GM19438 (cell line): Measurements from ENCODE around the gene DNTT.
A peak's percentile ranks its signal among the peaks of the same experiment; 100 is the strongest.

Source experiments
- ATAC-seq: cut with Tn5 transposase; IDR thresholded peaks from one replicate; pipeline ENCODE4 v1.9.1; 2021; ENCODE audit warnings: low read depth; ENCODE audit not compliant: unreplicated experiment

Gene DNTT

DNA sequence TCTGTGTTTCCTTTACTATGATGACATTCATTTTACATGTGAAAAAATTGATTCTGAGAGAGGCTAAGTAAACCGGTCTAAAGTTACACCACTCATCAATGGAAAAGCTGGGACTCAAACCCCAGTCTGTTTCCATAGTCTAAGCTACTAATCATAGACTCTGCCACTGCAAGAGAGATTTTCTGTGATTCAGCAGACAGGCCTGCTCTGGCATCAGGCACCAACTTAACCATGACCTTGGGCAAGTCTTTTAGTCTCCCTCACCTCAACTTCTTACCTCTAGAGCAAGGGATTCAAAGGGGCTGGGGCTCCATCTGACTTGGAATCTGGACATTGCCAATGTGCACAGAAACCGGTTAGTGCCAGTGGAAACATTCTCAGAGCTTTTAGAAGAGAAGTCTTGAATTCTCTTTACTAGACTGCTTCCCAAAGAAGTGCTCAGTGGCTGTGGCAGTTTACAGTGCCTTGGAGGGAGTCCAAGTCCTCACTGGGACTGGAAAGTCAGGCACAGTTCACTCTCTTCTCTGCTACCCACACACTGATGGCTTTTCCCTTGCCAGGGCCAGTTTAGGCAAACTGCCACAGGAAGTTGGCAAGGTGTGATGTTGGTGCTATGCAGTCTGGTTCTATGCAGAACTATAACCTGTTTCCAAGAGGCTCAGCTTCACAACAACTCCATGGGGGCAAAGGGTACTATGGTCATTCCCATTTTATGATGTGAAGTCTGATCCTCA lies 28.4 kb upstream of the DNTT start:
- no peak for ATAC-seq

DNA sequence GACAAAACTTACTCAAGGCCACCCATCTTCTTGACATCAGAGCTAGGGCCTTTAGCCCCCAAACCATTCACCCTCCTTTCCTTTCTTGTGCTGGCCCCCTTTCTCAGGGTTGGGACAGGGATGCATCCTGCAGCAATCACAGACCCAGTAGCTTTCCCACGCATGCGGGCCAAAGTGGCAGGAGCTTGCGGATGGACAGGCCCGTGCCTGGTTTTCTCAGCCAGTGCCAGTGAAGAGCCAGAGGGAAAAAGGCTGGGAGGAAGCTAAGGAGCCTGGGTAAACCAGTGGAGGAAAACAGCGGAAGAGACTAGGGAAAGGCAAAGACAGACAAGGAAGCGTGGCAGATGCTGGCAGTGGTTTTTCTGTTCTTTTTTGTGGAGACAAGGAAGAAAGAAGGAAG lies 27.8 kb upstream of the DNTT start:
- ATAC-seq = no peak

DNA sequence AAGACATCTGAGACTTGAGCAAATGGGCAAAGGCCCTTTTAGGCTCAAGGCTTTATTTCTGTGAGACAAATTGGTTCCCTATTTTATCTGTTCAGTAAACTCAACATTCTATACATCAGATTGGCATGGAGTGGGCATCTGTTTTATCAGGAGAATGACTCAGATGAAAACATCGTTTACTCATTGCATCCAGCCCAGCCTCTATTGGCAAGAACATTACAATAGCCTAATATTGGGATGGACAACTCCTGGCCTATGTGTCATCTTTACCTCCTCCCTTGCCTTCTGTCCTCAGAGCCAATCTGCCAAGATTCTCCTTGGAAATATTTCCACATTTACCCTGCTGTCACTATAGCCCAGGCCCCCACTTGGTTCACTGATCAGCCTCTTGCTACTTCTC lies 27.4 kb upstream of the DNTT start:
- no peak for ATAC-seq

DNA sequence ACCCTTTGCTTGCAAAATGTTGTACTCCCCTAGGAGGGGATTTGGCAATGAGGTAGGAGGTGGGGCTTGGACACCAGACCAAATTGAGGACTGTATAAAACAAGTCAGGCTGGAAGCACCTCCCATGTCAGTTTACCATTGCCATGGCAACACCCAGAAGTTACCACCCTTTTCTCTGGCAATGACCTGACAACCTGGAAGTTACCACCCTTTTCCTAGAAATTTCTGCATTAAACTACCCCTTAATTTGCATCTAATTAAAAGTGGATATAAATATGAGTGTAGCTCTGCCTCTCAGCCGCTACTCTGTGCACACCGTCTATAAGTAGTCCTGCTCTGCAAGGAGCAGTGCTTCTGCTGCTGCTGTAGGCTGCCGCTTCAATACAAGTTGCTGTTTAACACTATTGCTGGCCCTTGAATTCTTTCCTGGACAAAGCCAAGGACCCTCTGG lies 25.0 kb upstream of the DNTT start:
- no peak for ATAC-seq

DNA sequence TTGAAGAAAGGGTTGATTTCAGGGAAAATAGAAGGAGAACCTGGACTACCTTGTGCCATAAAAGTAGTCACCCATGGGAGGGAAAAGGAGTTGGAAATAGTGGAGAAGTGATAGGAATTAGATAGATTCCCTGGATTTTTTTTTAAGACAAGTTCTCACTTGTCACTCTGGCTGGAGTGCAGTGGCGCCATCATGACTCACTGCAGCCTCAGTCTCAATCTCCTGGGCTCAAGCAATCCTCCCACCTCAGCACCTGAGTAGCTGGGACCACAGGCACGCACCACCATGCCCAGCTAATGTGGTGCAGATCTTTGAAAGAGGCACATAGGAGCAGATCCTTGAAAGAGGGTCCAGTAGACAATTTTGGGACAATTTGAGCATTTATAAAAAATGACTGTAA lies 23.4 kb upstream of the DNTT start:
- ATAC-seq = no peak

DNA sequence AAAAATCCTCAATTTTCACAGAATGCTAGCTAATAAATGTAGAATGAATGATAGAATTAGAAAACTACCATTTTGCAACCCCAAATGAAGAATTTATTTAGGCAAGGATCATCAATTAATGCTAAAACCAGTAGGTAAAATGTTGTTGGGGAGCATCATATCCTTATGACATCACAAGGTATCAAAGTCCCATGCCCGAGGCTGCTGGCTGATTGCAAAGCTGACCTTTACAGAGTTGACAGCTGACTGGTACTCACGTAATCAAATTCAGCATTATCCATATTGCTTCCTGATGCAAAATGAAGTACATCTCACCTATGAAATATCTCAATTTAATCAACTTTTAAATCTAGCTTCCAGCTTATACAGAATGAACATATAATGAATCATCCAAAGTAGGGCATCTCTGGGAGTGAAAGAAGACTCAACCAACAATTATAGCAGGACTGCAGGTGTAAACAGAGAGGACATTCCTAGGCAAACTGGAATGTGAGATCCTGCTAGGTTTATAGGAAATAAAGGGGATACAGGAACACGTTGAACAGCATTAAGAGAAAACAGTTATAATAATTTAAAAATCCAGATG lies 22.7 kb upstream of the DNTT start:
- ATAC-seq = no peak

DNA sequence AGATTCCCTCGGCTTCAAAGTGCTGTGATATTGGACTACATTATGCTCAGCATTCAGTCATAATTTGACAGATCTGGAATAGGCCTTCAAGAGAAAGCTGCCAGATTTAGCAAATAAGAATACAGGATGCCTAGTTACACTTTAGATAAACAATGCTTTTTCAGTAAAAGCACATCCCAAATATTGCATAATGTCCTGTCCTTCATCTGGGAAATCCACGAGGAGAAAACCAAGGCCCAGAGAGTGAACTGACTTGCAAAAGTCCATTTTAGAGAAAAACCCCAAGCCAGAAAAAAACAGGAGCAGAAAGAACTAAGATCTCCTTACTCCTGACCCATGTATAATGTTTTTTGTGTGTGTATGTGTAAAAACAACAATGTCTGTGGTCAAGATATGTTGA lies 20.9 kb upstream of the DNTT start:
- ATAC-seq = no peak

DNA sequence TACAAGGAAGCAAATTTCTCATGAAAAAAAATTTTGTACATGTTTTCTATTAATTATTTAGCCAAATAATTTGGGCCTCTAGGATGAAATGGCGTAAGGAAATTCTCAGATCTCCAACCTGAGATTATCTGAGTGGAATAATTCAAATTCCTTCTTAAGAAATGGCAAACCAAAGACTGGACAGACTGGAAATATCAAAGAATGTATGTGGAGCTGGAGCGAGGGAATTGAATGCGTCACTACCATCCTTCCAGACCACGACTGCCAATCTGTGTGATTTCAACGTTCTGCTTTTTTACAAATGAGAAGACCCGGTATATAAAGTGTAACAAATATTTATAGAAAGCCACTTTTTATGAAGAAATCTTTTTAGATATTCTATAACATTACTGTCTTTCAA lies 20.5 kb upstream of the DNTT start:
- ATAC-seq = no peak

DNA sequence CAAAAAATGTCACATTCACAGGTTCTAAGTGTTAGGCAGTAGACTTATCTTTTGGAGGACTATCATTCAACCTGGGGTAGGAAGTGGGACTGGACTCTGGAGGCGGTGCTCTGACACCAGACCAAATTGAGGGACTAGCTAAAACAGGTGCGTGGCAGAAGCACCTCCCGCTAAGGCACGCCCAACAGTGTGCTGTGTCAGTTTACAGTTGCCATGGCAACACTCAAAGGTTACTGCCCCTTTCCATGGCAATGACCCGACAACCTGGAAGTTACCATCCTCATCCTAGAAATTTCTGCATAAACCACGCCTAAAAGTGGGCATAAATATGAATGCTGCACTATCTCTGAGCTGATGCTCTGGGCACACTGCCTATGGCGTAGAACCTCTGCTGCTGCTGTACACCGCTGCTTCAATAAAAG lies 18.9 kb upstream of the DNTT start:
- no peak for ATAC-seq

DNA sequence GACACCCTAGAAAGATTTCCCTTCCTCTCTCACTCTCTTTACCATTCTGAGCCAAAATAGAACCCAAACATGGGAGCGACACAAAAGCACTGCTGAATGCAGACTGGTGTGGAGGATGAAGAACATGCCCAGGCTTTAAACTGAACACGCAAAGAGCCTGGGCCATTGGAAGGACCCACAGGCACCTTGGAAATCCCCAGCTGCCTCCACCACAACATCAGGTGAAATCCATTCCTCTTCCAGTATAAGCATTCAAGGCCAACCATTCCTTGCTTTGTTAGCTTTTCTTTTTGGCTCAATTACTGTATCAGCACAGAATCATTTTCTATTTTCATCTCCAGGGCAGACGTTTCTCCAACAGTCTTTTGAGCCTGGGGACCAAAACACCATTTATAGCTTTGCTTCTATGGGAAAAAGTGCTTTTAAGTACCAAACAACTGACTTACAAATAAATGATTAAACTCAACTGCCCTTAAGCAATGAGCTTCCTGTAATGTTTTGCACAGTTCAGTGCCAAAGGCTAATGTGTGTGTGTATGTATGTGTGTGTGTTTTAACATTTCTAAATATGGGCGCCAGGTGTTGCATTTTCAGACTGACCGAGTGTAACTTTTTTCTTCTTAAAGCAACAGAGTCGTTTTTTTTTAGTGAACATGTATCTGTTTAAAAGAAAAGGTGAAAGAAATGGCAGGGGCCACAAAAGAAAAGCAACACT lies 16.7 kb upstream of the DNTT start:
- ATAC-seq = no peak

DNA sequence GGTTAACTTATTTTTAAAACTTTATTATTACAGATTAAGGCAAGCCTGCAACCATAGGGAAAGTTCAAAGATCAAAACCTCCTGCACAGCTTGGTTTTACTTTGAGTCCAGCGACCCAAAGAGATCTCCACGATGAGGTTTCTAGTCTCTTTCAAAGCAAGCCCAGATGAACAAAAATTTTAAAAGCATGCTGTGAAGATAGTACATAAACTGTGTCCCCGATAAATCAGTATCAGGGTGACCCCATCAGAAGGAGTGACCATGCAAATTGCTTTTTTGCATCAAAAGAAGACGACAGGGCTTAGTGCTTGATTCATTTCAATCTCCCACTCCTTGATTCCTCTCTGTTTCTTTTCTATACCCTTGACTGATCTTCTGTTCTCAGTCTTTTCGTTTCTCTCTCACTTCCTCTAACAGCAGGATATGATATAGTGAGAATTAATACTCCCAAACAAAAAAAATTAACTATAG lies 16.0 kb upstream of the DNTT start:
- ATAC-seq = peak; percentile 48

DNA sequence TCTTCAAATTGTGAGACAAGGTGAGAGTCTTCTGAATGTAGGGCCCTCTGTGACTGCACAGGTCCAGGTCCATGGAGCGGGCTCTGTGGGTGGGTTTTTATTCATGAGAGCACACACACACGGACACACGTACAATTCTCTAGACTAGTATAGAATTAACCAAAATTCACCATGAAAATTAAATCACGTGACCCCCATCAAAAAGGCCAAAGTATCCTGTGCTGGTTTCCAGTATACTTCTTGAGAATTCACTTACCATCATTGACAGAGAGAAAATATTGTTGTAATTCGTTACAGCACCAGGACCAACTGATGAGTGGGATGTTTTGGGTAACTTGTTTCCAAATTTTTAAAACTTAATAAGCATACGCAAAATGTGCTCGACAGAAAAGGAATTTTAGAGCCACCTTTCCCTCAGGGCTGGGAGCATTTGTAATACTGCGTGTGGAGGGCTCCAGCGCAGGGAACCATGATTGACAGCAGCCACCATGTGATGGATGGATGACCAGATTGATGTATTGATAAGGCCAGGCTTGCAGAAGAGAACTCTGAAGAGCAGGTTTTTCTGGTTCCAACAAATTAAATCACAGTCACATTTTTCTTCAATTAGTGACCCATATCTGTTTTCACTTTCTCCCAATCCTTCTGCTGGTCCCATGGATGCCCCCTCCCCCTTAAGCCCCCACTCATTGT lies 14.9 kb upstream of the DNTT start:
- ATAC-seq = no peak

DNA sequence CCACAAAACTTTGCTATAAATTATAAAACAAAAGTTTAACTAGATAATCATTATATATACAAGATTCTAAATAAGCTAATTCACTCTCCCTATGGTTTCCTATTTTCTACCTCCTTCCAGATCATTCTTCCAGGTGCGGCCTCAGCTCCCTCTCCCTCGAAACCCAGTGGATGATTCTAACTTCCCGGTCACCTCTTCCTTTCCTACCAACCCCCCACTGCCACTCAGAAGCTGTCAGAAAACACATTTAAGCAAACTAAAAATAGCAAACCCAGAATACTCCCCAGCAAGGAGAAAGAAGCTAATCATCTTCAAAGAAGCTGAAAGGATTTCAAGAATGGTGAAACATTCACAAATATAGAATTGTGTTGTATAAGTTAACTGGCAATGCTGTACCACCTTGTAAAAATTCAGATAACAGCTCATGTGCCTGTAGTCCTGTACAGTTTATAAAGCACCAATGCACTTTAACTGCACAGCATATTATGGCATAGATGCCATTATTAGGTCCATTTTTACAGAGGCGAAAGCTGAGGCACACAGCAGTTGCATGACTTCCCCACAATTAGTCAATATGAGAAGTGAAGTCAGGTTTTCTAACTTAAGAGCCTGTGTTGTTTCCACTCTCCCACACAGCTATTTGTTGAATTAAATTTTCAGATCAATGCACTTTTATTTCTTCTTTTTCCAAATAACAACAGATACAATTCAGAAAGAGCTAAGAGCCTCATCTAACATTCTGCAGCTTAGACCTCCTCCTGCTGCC lies 13.7 kb upstream of the DNTT start:
- no peak for ATAC-seq

DNA sequence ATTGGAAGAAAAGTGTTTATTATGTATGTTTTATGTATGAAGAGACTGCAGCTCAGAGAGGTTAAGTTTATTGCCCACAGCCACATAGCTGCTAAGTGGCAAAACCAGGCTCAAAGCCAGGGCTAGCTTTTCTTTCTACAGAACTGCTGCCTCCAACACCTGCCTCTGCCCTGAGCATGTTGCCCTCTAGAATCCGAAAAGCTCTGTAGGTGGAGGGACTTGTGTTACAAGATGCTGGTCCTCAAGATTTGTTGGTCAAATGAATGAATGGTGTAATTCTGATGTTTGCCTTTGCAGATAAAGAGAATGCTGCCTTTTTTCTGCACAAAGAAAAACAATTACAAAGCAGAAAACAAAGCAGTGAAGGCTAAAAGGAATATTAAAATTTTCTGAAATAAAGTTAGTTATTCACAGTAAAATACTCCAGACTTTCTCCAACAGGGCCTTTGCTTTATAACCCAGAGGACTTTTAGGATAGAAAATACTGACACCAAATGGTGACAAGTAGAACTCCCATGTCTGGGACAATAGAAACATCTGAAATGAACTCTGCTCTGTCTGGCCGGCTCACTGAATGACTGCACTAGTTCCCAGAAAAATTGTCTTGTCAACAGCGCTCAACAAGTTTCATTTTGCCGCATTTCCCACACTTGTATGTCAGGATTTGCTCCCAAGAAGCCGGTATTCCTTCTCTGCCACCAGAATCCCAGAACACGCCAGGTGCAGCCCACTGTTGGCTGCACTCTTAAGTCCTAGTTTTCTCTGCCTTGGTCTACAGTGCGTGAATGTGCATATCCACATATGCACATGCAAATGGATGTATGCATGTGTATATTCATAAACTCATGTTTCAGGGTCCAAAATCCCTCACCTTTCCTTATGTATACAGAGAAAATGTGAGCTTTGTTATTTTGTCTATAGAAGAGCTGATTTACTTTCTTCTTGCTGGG lies 11.0 kb upstream of the DNTT start:
- no peak for ATAC-seq

DNA sequence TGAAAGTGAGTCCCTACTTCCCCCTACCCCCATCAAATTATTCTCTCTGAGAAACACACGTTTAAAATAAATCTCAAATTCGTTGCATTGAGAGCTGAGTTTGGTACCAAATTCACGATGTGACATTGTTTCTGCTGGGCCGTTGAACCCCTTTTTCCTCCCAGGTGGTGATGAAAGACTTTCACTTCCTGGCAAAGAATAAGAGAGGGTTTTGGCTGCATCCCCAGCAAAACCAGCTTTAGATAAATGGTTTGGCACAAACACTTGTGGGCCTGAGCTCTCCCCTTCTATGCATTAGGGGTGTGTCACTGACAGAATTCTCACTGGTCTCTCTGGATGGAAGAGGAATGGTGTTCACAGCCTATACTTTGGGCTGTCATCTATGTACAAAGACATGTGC lies 8.8 kb upstream of the DNTT start:
- no peak for ATAC-seq

DNA sequence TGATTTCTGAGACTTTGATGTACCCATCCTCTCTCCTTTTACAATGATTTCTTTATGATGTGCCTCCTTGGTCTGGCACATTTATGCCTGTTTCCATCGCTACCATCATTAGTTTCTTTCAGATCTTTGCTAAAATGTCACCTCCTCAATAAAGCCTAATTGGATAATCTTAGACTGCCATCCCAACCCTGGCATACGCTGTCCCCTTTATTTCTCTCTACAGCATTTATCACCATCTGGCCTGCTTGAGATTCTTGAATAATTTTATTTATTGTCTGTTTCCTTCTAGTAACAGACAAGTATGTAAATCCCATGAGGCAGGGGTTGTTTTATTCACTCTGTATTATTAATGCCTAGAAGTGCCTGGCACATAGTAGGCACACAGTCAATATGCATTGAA lies 6.7 kb upstream of the DNTT start:
- no peak for ATAC-seq

DNA sequence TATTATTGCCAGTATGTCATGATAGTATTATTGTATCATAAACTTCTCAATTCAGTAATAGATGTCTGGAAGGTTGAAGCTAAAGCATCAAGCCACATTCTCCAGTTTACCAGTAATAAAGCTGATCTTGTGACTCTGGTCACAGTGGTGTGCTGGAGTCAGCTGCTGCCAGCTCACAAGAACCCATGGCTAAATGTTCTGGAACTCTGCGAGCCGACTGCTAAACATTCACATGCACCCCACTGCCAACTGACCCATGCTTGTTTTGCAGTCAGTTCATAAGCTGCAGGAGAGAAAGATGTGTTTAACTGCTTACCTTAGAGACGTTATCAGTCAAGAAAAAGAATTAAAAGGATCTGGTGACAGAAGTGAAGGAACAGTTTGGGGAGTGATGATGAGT lies 5.9 kb upstream of the DNTT start:
- ATAC-seq = no peak

DNA sequence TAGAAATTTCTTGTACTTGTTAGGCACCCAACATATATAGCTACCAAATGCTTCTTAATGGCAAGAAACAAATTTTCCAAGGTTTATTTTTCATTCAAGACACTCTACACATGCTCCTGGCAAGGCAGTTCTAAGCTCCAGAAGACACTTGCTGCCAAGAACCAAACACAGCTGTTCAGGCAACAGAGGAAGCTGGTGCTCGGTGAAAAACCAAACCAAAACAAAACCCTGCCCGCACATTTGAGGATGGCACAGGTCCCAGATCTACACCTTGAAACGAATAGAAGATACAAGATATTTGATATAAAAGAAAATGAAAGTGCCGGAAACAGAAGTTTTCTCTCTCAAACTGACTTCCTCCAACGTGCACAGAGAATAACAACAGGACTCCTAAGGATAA lies 4.9 kb upstream of the DNTT start:
- no peak for ATAC-seq

DNA sequence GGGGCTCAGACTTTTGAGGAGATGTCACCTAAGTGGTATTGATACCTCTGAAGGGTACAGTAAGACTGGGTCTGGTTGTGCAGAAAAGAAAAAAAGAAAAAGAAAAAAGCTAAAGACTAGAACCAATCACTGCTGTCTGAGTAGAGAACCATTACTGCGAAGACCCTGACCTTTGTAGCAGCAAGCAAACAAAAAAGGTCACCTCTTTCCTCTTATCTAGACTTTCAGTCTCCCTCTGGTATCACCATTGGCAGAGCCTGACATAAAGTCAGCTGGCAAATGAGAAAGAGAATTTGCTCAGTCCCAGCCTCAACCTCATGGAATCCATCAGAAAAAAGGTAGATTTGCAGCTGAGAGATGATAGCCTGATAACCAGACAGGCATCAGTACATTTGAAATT lies 2.6 kb upstream of the DNTT start:
- no peak for ATAC-seq
